Keratinocyte (primary cell): ENCODE data around the gene CDK14. TPM values are rescaled to one million over a fixed set of nuclear protein-coding genes. Genes with fewer than 3 reads are reported as not detected.

Experiments
- DNase-seq: peaks from one replicate; pipeline ENCODE4 v3.0.0-alpha.2; 2011; ENCODE audit warnings: low read depth, missing footprints, low spot score
- FAIRE-seq: peaks from 2 replicates; lab custom pipeline; 2011; peaks lifted over from hg19 to GRCh38; lab: Jason Lieb, UNC
- H2AFZ ChIP-seq: 2 replicates; pipeline ENCODE4 v1.6.0; 2012; ENCODE audit warnings: low read length, control low read depth, inconsistent platforms; ENCODE audit not compliant: control insufficient read depth
- H3K27ac ChIP-seq: 2 replicates; pipeline ENCODE4 v1.5.1; 2011; ENCODE audit warnings: low read length; ENCODE audit not compliant: control insufficient read depth, insufficient read depth
- H3K27me3 ChIP-seq: 3 replicates; pipeline ENCODE4 v1.6.0; 2011; ENCODE audit warnings: low read length; ENCODE audit not compliant: control insufficient read depth, insufficient read depth; ENCODE audit errors: extremely low read depth
- H3K36me3 ChIP-seq, 2 experiments: 2 replicates in 1 of 2; 3 replicates in 1 of 2; pipeline ENCODE4 v1.5.1; 2011; ENCODE audit warnings: low read length in 2 of 2, mild to moderate bottlenecking in 1 of 2; ENCODE audit not compliant: control insufficient read depth in 2 of 2, insufficient read depth in 2 of 2; ENCODE audit errors: extremely low read depth in 1 of 2
- H3K4me1 ChIP-seq: 3 replicates; pipeline ENCODE4 v1.5.1; 2011; ENCODE audit warnings: low read length; ENCODE audit not compliant: control insufficient read depth, insufficient read depth; ENCODE audit errors: extremely low read depth
- H3K4me2 ChIP-seq: 3 replicates; pipeline ENCODE4 v1.6.0; 2011; ENCODE audit warnings: low read depth, low read length; ENCODE audit not compliant: control insufficient read depth, insufficient read depth; ENCODE audit errors: extremely low read depth
- H3K4me3 ChIP-seq, 3 experiments: fragments of 200-600 bp in 1 of 3; sonication (generic) in 1 of 3; 2 replicates in 2 of 3; 3 replicates in 1 of 3; pipeline ENCODE4 v1.5.1; 2011 to 2016; ENCODE audit warnings: low read length in 3 of 3, mild to moderate bottlenecking in 3 of 3, control low read depth in 2 of 3, inconsistent platforms in 1 of 3, low read depth in 1 of 3, mixed read lengths in 1 of 3, mixed run types in 1 of 3, moderate library complexity in 1 of 3; ENCODE audit not compliant: control insufficient read depth in 2 of 3, insufficient read depth in 2 of 3; ENCODE audit errors: extremely low read depth in 1 of 3
- H3K79me2 ChIP-seq: 2 replicates; pipeline ENCODE4 v1.6.0; 2012; ENCODE audit warnings: low read length; ENCODE audit not compliant: control insufficient read depth, insufficient read depth
- H3K9ac ChIP-seq: 3 replicates; pipeline ENCODE4 v1.6.0; 2011; ENCODE audit warnings: low read length; ENCODE audit not compliant: control insufficient read depth, insufficient read depth; ENCODE audit errors: extremely low read depth
- H3K9me1 ChIP-seq: 3 replicates; pipeline ENCODE4 v1.6.0; 2011; ENCODE audit warnings: low read length; ENCODE audit not compliant: control insufficient read depth, insufficient read depth; ENCODE audit errors: extremely low read depth
- H3K9me3 ChIP-seq: 2 replicates; pipeline ENCODE4 v1.5.1; 2012; ENCODE audit warnings: low read depth, low read length; ENCODE audit not compliant: control insufficient read depth
- H4K20me1 ChIP-seq: 3 replicates; pipeline ENCODE4 v1.6.0; 2011; ENCODE audit warnings: low read length; ENCODE audit not compliant: control insufficient read depth, insufficient read depth; ENCODE audit errors: extremely low read depth
- EZH2 ChIP-seq: IDR thresholded peaks from one replicate; pipeline ENCODE4 v1.6.1; 2012; ENCODE audit warnings: inconsistent platforms, mild to moderate bottlenecking, low read length, moderate library complexity
- dilution Hi-C: fragments of 300-500 bp; cut with MboI; formaldehyde crosslinking; loops from one replicate; pipeline ENCODE4 v1.7.0; 2020; ENCODE audit warnings: low sequenced_read_pairs; ENCODE audit not compliant: extremely low pct_ligation_motif_present
- polyA plus RNA-seq, 5 experiments: library from polyadenylated mRNA; depleted of rRNA in 3 of 5; stranded (reverse) in 3 of 5; stranded (forward) in 1 of 5; unstranded in 1 of 5; fragments of >200 nt; gene quantifications; 1 replicate in 1 of 5; 2 replicates in 3 of 5; 3 replicates in 1 of 5; pipeline versions ENCODE4 v1.2.1 to v1.2.3, GENCODE V29; 2011 to 2012; ENCODE audit warnings: missing spikeins in 2 of 5, low read depth in 1 of 5, low replicate concordance in 1 of 5
- TF ChIP-seq, protein P1 (sequence below), 3 experiments: IDR thresholded peaks in 1 of 3; conservative IDR thresholded peaks in 1 of 3; optimal IDR thresholded peaks in 1 of 3; 2 replicates in 2 of 3; 3 replicates in 1 of 3; pipeline versions ENCODE3 to v1.5.1; 2011; ENCODE audit warnings: low read length in 3 of 3, mild to moderate bottlenecking in 3 of 3, moderate library complexity in 2 of 3, control low read depth in 1 of 3, inconsistent platforms in 1 of 3; ENCODE audit not compliant: insufficient read depth in 2 of 3; ENCODE audit errors: extremely low read depth in 1 of 3

The CDK14 gene
- polyA plus RNA-seq, 1 donor (not counting 4 experiments of a cell fraction or from before 2014, with no cell fraction given) = 4.0 TPM

- no peak overlapping the region for H3K27ac ChIP-seq
- DNase-seq = no peak
- no peak for FAIRE-seq
- H2AFZ ChIP-seq = no peak overlapping the region
- no peaks in the 10 kb centered on the region for H3K36me3 ChIP-seq
- no peaks in the 10 kb centered on the region for H3K27me3 ChIP-seq
- no peak overlapping the region for H3K9ac ChIP-seq
- H4K20me1 ChIP-seq = no peaks in the 10 kb centered on the region
- H3K4me3 ChIP-seq = no peak overlapping the region
- no peaks in the 10 kb centered on the region for H3K9me3 ChIP-seq
- peaks cover 7% of the 10 kb centered on the region for H3K4me1 ChIP-seq
- no peaks in the 10 kb centered on the region for H3K9me1 ChIP-seq
- dilution Hi-C loops = no loop called here
- H3K4me2 ChIP-seq = no peak overlapping the region
- TF ChIP-seq, protein P1, sequence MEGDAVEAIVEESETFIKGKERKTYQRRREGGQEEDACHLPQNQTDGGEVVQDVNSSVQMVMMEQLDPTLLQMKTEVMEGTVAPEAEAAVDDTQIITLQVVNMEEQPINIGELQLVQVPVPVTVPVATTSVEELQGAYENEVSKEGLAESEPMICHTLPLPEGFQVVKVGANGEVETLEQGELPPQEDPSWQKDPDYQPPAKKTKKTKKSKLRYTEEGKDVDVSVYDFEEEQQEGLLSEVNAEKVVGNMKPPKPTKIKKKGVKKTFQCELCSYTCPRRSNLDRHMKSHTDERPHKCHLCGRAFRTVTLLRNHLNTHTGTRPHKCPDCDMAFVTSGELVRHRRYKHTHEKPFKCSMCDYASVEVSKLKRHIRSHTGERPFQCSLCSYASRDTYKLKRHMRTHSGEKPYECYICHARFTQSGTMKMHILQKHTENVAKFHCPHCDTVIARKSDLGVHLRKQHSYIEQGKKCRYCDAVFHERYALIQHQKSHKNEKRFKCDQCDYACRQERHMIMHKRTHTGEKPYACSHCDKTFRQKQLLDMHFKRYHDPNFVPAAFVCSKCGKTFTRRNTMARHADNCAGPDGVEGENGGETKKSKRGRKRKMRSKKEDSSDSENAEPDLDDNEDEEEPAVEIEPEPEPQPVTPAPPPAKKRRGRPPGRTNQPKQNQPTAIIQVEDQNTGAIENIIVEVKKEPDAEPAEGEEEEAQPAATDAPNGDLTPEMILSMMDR (optimal IDR thresholded peaks at IDR 0.05 in 1 of 3, IDR thresholded peaks at IDR 0.05 in 1 of 3, conservative IDR thresholded peaks at IDR 0.05 in 1 of 3; ENCODE audit: extremely low read depth in 1 of 3, insufficient read depth in 2 of 3, low read length in 3 of 3) = no peak
- no peak for TF ChIP-seq EZH2
- H3K79me2 ChIP-seq = no peaks in the 10 kb centered on the region
Measured at GRCh38 chr7:90584378-90584777, 11.7 kb upstream of the CDK14 start.

DNA sequence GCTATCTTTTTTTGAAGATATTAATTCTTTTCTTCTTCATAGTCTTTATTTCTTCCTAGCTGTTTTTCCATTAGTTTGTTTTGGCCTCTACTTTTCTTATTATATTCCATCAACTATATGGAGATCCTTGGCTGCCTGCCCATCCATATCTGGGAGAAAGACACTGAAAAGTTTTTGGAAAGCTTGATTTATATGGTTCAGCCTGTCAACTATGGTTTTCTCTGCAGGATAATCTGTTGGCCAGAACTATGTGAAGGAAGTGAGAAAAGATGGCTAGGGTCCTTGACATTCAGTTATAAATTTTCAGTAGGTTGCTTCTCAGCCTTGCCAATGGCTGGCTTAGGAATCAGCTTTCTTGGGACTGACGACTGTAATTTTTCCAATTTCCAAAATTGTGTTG, 10.0 kb upstream of the CDK14 start:
- Histone ChIP-seq H3K27ac (no peak overlapping the region), H3K4me2 (no peak overlapping the region), H3K9ac (no peak overlapping the region), H4K20me1 (no peaks in the 10 kb centered on the region), H3K79me2 (no peaks in the 10 kb centered on the region), H3K9me1 (no peaks in the 10 kb centered on the region), H3K4me1 (no peaks in the 10 kb centered on the region), H3K27me3 (no peaks in the 10 kb centered on the region), H3K4me3 (no peak overlapping the region), H3K36me3 (no peaks in the 10 kb centered on the region), H3K9me3 (no peaks in the 10 kb centered on the region), H2AFZ (no peak overlapping the region)
- TF ChIP-seq, protein P1 (optimal IDR thresholded peaks at IDR 0.05 in 1 of 3, IDR thresholded peaks at IDR 0.05 in 1 of 3, conservative IDR thresholded peaks at IDR 0.05 in 1 of 3; ENCODE audit: extremely low read depth in 1 of 3, insufficient read depth in 2 of 3, low read length in 3 of 3) = no peak
- TF ChIP-seq EZH2 = no peak
- DNase-seq = no peak
- FAIRE-seq = no peak
- dilution Hi-C loops = no loop called here
